Measurements from ENCODE around the gene GSTT4.

Gene GSTT4

GRCh38 chr22:24005201-24005600 lies at the start of gene GSTT4:
GSTT4 (minus strand) TSS chr22:24005453; CDS start chr22:24005356, 97 bp downstream.
- H3K36me3 ChIP-seq (ENCODE audit: low read depth) = no peaks in the 10 kb centered on the region
- no peak within 1 kb of the TSS for H3K27ac ChIP-seq (ENCODE audit: poor library complexity, severe bottlenecking)
- H3K4me1 ChIP-seq (ENCODE audit: insufficient read depth, poor library complexity, severe bottlenecking) = no peaks in the 10 kb centered on the region
- DNase-seq (ENCODE audit: low spot score) (no peak), ATAC-seq (ENCODE audit: low read depth) (no peak)
- no peak within 1 kb of the TSS for H3K4me3 ChIP-seq (ENCODE audit: severe bottlenecking)
- H3K9me3 ChIP-seq (ENCODE audit: severe bottlenecking) = no peaks in the 10 kb centered on the region
- H3K27me3 ChIP-seq (ENCODE audit: insufficient read depth, poor library complexity, severe bottlenecking) = no peaks in the 10 kb centered on the region
- TF ChIP-seq CTCF (IDR thresholded peaks at IDR 0.05; ENCODE audit: poor library complexity, severe bottlenecking) = no peak

GRCh38 chr22:24054356-24054755 lies 49.1 kb upstream of the GSTT4 start:
- Histone ChIP-seq H3K27me3 (ENCODE audit: insufficient read depth, poor library complexity, severe bottlenecking) (no peaks in the 10 kb centered on the region), H3K9me3 (ENCODE audit: severe bottlenecking) (no peaks in the 10 kb centered on the region), H3K4me3 (ENCODE audit: severe bottlenecking) (no peak overlapping the region), H3K4me1 (ENCODE audit: insufficient read depth, poor library complexity, severe bottlenecking) (no peaks in the 10 kb centered on the region), H3K27ac (ENCODE audit: poor library complexity, severe bottlenecking) (no peak overlapping the region), H3K36me3 (ENCODE audit: low read depth) (peaks cover 66% of the 10 kb centered on the region)
- no peak for DNase-seq (ENCODE audit: low spot score)
- no peak for ATAC-seq (ENCODE audit: low read depth)
- TF ChIP-seq CTCF (IDR thresholded peaks at IDR 0.05; ENCODE audit: poor library complexity, severe bottlenecking) = no peak

GRCh38 chr22:24053481-24054226 lies 48.4 kb upstream of the GSTT4 start:
- H3K36me3 ChIP-seq (ENCODE audit: low read depth) = peaks cover 66% of the 10 kb centered on the region
- no peak overlapping the region for H3K4me3 ChIP-seq (ENCODE audit: severe bottlenecking)
- no peak overlapping the region for H3K27ac ChIP-seq (ENCODE audit: poor library complexity, severe bottlenecking)
- no peak for TF ChIP-seq CTCF (IDR thresholded peaks at IDR 0.05; ENCODE audit: poor library complexity, severe bottlenecking)
- no peaks in the 10 kb centered on the region for H3K4me1 ChIP-seq (ENCODE audit: insufficient read depth, poor library complexity, severe bottlenecking)
- no peak for DNase-seq (ENCODE audit: low spot score)
- no peak for ATAC-seq (ENCODE audit: low read depth)
- H3K9me3 ChIP-seq (ENCODE audit: severe bottlenecking) = no peaks in the 10 kb centered on the region
- no peaks in the 10 kb centered on the region for H3K27me3 ChIP-seq (ENCODE audit: insufficient read depth, poor library complexity, severe bottlenecking)

GRCh38 chr22:24051568-24051967 lies 46.3 kb upstream of the GSTT4 start:
- Histone ChIP-seq H3K4me1 (ENCODE audit: insufficient read depth, poor library complexity, severe bottlenecking) (no peaks in the 10 kb centered on the region), H3K36me3 (ENCODE audit: low read depth) (peaks cover 63% of the 10 kb centered on the region), H3K27me3 (ENCODE audit: insufficient read depth, poor library complexity, severe bottlenecking) (no peaks in the 10 kb centered on the region), H3K9me3 (ENCODE audit: severe bottlenecking) (no peaks in the 10 kb centered on the region), H3K27ac (ENCODE audit: poor library complexity, severe bottlenecking) (no peak overlapping the region), H3K4me3 (ENCODE audit: severe bottlenecking) (no peak overlapping the region)
- ATAC-seq (ENCODE audit: low read depth) (no peak), DNase-seq (ENCODE audit: low spot score) (no peak)
- no peak for TF ChIP-seq CTCF (IDR thresholded peaks at IDR 0.05; ENCODE audit: poor library complexity, severe bottlenecking)

GRCh38 chr22:24051028-24051427 lies 45.8 kb upstream of the GSTT4 start:
- TF ChIP-seq CTCF (IDR thresholded peaks at IDR 0.05; ENCODE audit: poor library complexity, severe bottlenecking) = no peak
- no peak overlapping the region for H3K27ac ChIP-seq (ENCODE audit: poor library complexity, severe bottlenecking)

More at GRCh38 chr22:24051028-24051427, 45.8 kb upstream of the GSTT4 start:
- Histone ChIP-seq H3K9me3 (ENCODE audit: severe bottlenecking) (no peaks in the 10 kb centered on the region), H3K36me3 (ENCODE audit: low read depth) (peaks cover 61% of the 10 kb centered on the region), H3K4me3 (ENCODE audit: severe bottlenecking) (no peak overlapping the region), H3K4me1 (ENCODE audit: insufficient read depth, poor library complexity, severe bottlenecking) (no peaks in the 10 kb centered on the region), H3K27me3 (ENCODE audit: insufficient read depth, poor library complexity, severe bottlenecking) (no peaks in the 10 kb centered on the region)
- DNase-seq (ENCODE audit: low spot score) (no peak), ATAC-seq (ENCODE audit: low read depth) (no peak)
